ENCODE data around the gene PDCD1.
"Not testable (repeated sequence)": the region's sequence is repeated elsewhere in the genome, so short reads cannot be mapped to it uniquely, and the experiment has no call there.

The PDCD1 gene

DNA sequence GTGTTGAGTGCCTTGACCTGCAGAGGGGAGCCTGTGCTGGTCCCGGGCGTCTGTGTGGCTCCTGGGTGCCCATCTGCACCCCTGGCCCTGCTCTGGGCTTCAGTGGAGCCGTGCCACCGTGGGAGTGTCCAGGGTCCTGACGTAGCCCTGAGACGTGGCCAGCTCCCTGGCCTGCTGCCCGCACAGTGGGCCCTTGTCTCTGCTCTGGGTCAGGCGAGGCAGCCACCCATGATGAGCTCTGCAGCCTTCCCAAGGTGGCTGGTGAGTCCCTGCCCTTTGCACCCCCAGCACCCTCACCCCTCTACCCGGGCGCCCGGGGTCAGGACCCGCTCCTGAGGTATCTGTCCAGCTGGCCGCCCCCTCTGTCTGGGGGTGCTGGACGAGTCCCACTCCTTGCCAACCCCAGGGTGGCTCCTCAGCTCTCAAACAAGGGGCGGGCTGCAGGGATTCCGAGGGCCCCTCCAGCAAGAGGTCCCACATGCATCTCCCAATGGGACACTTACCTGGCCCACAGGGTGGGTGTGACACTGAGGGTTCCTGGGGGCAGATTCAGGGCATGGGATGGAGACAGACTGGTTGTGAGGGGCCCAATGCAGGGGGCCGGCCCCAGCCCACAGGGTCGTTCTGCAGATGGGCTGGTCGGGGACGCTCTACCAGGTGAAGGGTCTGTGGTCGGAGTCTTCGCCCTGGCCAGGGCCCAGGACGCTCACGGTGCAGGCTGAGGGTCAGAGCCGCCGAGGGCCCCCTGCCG, 47.3 kb downstream of the PDCD1 start:
- no peak for DNase-seq

- DNase-seq, result no peak
Observed at GRCh38 chr2:241810307-241811200, 48.1 kb downstream of the PDCD1 start.

DNA sequence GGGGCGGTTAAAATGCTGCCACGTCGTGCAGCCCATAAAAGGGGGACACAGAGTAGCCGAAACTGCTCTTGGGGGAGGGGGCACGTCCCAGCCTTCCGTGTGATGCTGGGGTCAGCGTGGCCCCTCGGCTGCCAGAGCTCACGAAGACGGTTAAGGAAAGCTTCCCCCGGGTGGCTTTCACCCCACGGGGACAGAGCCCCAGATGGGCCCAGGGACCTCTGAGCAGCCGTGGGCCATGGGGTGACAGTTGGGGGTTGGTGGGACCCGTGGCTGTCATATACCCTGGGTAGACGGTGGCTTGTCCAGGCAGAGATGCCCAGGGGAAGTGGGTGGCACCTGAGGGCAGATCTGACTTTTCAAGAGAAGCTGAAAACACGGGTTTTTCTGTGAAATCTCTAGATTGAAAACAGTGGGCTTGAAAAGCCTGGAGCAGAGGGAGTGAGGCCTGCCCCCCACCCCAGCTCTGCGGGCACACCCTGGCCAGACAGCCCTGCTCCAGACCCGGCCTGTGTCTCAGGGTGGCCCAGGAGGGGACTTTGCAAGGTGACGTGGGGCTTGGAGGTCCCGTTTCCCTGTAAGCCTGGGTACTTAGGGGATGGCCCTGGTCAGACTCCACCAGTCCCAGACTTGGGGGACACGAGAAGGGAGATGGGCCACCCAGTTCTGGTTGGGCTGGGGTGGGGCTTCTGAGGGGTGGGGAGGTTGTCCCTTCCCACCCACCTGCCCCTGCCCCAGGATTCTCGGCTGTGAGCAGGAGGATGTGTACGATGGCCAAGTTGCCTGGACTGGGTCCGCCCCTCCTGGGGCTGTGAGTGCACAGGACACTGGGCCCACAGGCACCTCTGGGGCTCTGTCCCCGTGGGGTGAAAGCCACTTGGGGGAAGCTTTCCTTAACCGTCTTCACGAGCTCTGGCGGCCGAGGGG, 49.0 kb downstream of the PDCD1 start:
- no peak for DNase-seq

- DNase-seq, result no peak
Observed at GRCh38 chr2:241808721-241809382, 49.8 kb downstream of the PDCD1 start, which contains the start of gene NEU4. TSS of gene NEU4 (plus strand) at chr2:241809193. CDS start at chr2:241814485, 5,292 bp downstream.

- DNase-seq, result no peak
Observed at GRCh38 chr2:241808051-241808720, 50.5 kb downstream of the PDCD1 start.

GRCh38 chr2:241806217-241806616, 52.5 kb downstream of the PDCD1 start:
- not testable (repeated sequence) for DNase-seq

- DNase-seq, result no peak
Observed at GRCh38 chr2:241804326-241805229, 54.1 kb downstream of the PDCD1 start.

- peak; percentile 36 for DNase-seq
Observed at GRCh38 chr2:241803387-241804325, 55.0 kb downstream of the PDCD1 start.

- no peak for DNase-seq
Observed at GRCh38 chr2:241802421-241803318, 56.0 kb downstream of the PDCD1 start.

- no peak for DNase-seq
Observed at GRCh38 chr2:241801611-241802420, 56.9 kb downstream of the PDCD1 start.

DNA sequence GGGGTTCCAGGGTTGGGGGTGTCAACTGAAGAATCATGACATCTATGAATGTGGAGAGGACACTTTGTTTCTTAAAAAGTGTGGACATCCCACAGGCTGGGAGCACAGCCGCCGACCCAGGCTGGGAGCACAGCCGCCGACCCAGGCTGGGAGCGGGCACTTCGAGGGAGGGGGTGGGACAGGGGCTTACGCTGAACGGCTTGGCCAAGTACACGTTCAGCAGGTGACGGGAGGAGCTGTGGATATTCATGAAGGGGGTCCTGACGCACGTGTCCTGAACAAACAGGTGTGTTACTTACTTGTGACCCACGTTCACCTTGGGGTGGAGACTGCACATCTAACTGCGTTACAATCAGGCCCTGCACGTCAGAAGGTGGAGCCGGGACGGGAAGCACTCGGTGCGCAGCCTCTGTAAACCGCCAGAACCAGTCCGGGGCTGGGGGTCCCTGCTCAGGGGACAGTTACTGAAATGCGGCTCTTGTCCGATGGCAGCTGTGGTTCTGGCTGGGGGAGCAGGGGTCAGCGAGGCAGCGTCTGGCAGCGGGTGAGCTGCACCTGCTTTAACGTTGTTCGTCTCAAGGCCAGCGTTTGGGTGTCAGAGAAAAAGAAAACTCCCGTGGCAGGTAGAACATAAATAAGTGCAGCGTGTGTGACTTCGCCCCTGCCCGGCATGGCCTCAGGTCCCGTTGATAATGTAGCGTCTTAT, 58.3 kb downstream of the PDCD1 start:
- DNase-seq, result not testable (repeated sequence)

Measured in stimulated activated CD4-positive, alpha-beta T cell treated with anti-CD3 and anti-CD28 coated beads, Interleukin-1b, Interleukin-23, amount 100 ng/mL, for 48 hours (primary cell).